ENCODE measurements around the gene UCN. TPM values are rescaled to one million over a fixed set of nuclear protein-coding genes. Genes with fewer than 3 reads are reported as not detected.

The UCN gene
- total and polyA plus RNA-seq, 4 donors, result 0.25 to 0.83 (median 0.42) TPM; not detected in 1

- H3K4me1 ChIP-seq (ENCODE audit: control insufficient read depth in 4 of 4, insufficient read depth in 4 of 4, low read length in 3 of 4), result no peaks in the 10 kb centered on the region
- TF ChIP-seq HNF4G (IDR thresholded peaks at IDR 0.05) (no peak), YY1 (IDR thresholded peaks at IDR 0.05) (no peak), RXRA (IDR thresholded peaks at IDR 0.05) (no peak), TAF1 (conservative IDR thresholded peaks at IDR 0.05) (no peak), FOXA1 (IDR thresholded peaks at IDR 0.05) (no peak), JUND (IDR thresholded peaks at IDR 0.05) (no peak), NR2F2 (IDR thresholded peaks at IDR 0.05) (no peak), SP1 (IDR thresholded peaks at IDR 0.05) (no peak), HNF4A (conservative IDR thresholded peaks at IDR 0.05) (no peak), EGR1 (IDR thresholded peaks at IDR 0.05; ENCODE audit: low read depth in 2 of 2) (no peak), GABPA (IDR thresholded peaks at IDR 0.05 in 1 of 2, conservative IDR thresholded peaks at IDR 0.05 in 1 of 2) (no peak), FOXA2 (IDR thresholded peaks at IDR 0.05) (no peak), REST (IDR thresholded peaks at IDR 0.05) (no peak), RAD21 (IDR thresholded peaks at IDR 0.05) (no peak)
- TF ChIP-seq, protein P1, sequence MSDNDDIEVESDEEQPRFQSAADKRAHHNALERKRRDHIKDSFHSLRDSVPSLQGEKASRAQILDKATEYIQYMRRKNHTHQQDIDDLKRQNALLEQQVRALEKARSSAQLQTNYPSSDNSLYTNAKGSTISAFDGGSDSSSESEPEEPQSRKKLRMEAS (IDR thresholded peaks at IDR 0.05), result no peak
- TF ChIP-seq, protein P2, sequence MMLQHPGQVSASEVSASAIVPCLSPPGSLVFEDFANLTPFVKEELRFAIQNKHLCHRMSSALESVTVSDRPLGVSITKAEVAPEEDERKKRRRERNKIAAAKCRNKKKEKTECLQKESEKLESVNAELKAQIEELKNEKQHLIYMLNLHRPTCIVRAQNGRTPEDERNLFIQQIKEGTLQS (IDR thresholded peaks at IDR 0.05), result no peak
- TF ChIP-seq, protein P3, sequence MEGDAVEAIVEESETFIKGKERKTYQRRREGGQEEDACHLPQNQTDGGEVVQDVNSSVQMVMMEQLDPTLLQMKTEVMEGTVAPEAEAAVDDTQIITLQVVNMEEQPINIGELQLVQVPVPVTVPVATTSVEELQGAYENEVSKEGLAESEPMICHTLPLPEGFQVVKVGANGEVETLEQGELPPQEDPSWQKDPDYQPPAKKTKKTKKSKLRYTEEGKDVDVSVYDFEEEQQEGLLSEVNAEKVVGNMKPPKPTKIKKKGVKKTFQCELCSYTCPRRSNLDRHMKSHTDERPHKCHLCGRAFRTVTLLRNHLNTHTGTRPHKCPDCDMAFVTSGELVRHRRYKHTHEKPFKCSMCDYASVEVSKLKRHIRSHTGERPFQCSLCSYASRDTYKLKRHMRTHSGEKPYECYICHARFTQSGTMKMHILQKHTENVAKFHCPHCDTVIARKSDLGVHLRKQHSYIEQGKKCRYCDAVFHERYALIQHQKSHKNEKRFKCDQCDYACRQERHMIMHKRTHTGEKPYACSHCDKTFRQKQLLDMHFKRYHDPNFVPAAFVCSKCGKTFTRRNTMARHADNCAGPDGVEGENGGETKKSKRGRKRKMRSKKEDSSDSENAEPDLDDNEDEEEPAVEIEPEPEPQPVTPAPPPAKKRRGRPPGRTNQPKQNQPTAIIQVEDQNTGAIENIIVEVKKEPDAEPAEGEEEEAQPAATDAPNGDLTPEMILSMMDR (IDR thresholded peaks at IDR 0.05; ENCODE audit: low read depth, low read length, missing input control), result no peak
- TF ChIP-seq, protein P4, sequence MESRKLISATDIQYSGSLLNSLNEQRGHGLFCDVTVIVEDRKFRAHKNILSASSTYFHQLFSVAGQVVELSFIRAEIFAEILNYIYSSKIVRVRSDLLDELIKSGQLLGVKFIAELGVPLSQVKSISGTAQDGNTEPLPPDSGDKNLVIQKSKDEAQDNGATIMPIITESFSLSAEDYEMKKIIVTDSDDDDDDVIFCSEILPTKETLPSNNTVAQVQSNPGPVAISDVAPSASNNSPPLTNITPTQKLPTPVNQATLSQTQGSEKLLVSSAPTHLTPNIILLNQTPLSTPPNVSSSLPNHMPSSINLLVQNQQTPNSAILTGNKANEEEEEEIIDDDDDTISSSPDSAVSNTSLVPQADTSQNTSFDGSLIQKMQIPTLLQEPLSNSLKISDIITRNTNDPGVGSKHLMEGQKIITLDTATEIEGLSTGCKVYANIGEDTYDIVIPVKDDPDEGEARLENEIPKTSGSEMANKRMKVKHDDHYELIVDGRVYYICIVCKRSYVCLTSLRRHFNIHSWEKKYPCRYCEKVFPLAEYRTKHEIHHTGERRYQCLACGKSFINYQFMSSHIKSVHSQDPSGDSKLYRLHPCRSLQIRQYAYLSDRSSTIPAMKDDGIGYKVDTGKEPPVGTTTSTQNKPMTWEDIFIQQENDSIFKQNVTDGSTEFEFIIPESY (IDR thresholded peaks at IDR 0.05), result no peak
- H3K27me3 ChIP-seq (ENCODE audit: control insufficient read depth in 4 of 4, insufficient read depth in 4 of 4, low read length in 3 of 4), result peaks cover 0 to 4% (median 0%) of the 10 kb centered on the region in 4 donors
- no peak overlapping the region for H3K4me3 ChIP-seq (ENCODE audit: low read depth in 1 of 3, low read length in 3 of 3)
- no peaks in the 10 kb centered on the region for H3K36me3 ChIP-seq (ENCODE audit: control insufficient read depth in 4 of 4, insufficient read depth in 3 of 4, low read depth in 1 of 4, low read length in 3 of 4)
- no peaks in the 10 kb centered on the region for H3K9me3 ChIP-seq (ENCODE audit: control insufficient read depth in 4 of 4, low read length in 3 of 4)
- H3K9ac ChIP-seq (ENCODE audit: low read depth in 1 of 2, low read length in 2 of 2), result no peak overlapping the region
- WGBS, result 82% methylated on average over 6 of the region's 6 CpGs
- DNase-seq (ENCODE audit: low spot score), result no peak
- H3K27ac ChIP-seq (ENCODE audit: low read depth in 1 of 2, low read length in 2 of 2), result no peak overlapping the region
These were observed 22.8 kb downstream of the UCN start for GRCh38 chr2:27285481-27285880.

Measured in liver (tissue), 9 donors.